Spleen (tissue), 7 donors: ENCODE measurements around the gene APLP1.

Source experiments
- POLR2A ChIP-seq, 3 donors: fragments of 450-650 bp; IDR thresholded peaks; one replicate each; pipeline ENCODE4 v1.5.1; 2017; ENCODE audit warnings: antibody characterized with exemption in 3 of 3, mild to moderate bottlenecking in 1 of 3
- POLR2AphosphoS5 ChIP-seq, 3 donors: sonication (generic); formaldehyde crosslinking; IDR thresholded peaks; one replicate each; pipeline ENCODE4 v1.5.1; 2017; ENCODE audit warnings: antibody characterized with exemption in 3 of 3
- TF ChIP-seq, protein P1 (sequence below), 11 experiments: fragments of 200-600 bp in 7 of 11; fragments of 450-650 bp in 4 of 11; sonication (generic) in 4 of 11; IDR thresholded peaks in 8 of 11; conservative IDR thresholded peaks in 3 of 11; 1 replicate in 7 of 11; 2 replicates in 4 of 11; pipeline versions ENCODE4 v1.4.0 to v1.8.0; 2016 to 2021; ENCODE audit warnings: antibody characterized with exemption in 11 of 11, inconsistent platforms in 4 of 11, mild to moderate bottlenecking in 1 of 11
- donor health status: DM: no; HTN: no; CAD: no; lungs with moderate emphysema.
- donor health status: DM: no; HTN: no; CAD: no.
- donor health status: DM: no; HTN: no; CAD: no.

DNA sequence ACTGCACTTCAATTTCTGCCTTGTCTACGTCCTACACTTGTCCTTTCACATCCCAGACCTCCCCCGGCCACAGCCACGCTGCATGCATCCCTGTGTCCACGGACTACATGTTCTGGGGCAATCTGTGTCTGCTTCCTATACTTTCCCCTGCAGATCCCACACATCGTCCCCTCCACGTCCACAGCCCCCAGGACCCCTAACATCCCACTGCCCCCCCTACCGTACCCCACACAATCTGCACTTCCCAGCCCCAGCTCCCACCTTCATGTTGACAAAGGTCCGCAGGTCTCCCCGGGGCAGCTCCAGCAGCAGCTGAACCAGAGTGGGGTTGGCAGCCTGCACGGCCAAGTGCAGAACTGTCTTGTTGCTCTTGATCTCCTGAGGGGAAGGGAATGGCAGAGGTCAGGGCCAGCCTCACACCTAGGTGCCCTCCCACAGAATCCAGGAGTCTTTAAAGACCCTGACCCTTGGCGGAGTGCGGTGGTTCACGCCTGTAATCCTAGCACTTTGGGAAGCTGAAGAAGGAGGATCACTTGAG, 21.8 kb downstream of the APLP1 start:
- TF ChIP-seq, protein P1, sequence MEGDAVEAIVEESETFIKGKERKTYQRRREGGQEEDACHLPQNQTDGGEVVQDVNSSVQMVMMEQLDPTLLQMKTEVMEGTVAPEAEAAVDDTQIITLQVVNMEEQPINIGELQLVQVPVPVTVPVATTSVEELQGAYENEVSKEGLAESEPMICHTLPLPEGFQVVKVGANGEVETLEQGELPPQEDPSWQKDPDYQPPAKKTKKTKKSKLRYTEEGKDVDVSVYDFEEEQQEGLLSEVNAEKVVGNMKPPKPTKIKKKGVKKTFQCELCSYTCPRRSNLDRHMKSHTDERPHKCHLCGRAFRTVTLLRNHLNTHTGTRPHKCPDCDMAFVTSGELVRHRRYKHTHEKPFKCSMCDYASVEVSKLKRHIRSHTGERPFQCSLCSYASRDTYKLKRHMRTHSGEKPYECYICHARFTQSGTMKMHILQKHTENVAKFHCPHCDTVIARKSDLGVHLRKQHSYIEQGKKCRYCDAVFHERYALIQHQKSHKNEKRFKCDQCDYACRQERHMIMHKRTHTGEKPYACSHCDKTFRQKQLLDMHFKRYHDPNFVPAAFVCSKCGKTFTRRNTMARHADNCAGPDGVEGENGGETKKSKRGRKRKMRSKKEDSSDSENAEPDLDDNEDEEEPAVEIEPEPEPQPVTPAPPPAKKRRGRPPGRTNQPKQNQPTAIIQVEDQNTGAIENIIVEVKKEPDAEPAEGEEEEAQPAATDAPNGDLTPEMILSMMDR (IDR thresholded peaks at IDR 0.05 in 8 of 11, conservative IDR thresholded peaks at IDR 0.05 in 3 of 11), result no peak
- TF ChIP-seq POLR2A (IDR thresholded peaks at IDR 0.05), result no peak
- no peak for TF ChIP-seq POLR2AphosphoS5 (IDR thresholded peaks at IDR 0.05)
